NCI-H510A treated with DMSO at 0.1 percent for 48 hours (cell line): ENCODE data around the gene SLC35D3.
"Not testable (repeated sequence)": the region's sequence is repeated elsewhere in the genome, so short reads cannot be mapped to it uniquely, and the experiment has no call there.

Experiments
- DNase-seq: peaks from one replicate; lab custom pipeline; 2025; lab: John Stamatoyannopoulos, UW

SLC35D3 gene

GRCh38 chr6:136923116-136923953 is 1.2 kb downstream of the SLC35D3 start:
- DNase-seq = no peak

- DNase-seq = no peak
Observed at GRCh38 chr6:136923954-136924673, 2.0 kb downstream of the SLC35D3 start.

- DNase-seq = no peak
Observed at GRCh38 chr6:136926383-136926782, 4.3 kb downstream of the SLC35D3 start.

GRCh38 chr6:136927292-136927691 is 5.2 kb downstream of the SLC35D3 start:
- no peak for DNase-seq

GRCh38 chr6:136930528-136930927 is 8.4 kb downstream of the SLC35D3 start:
- no peak for DNase-seq

- DNase-seq = no peak
Observed at GRCh38 chr6:136932599-136932998, 10.5 kb downstream of the SLC35D3 start.

GRCh38 chr6:136945072-136945471 is 23.0 kb downstream of the SLC35D3 start:
- DNase-seq = no peak

GRCh38 chr6:136945711-136946121 is 23.6 kb downstream of the SLC35D3 start:
- DNase-seq = no peak

GRCh38 chr6:136947037-136947436 is 24.9 kb downstream of the SLC35D3 start:
- no peak for DNase-seq

- not testable (repeated sequence) for DNase-seq
Observed at GRCh38 chr6:136949957-136950356, 27.9 kb downstream of the SLC35D3 start.

GRCh38 chr6:136950436-136951126 is 28.5 kb downstream of the SLC35D3 start:
- DNase-seq = no peak

- peak; percentile 33 for DNase-seq
Observed at GRCh38 chr6:136952714-136953260, 30.7 kb downstream of the SLC35D3 start.

GRCh38 chr6:136955123-136955522 is 33.0 kb downstream of the SLC35D3 start:
- no peak for DNase-seq

- DNase-seq = peak; percentile 41
Observed at GRCh38 chr6:136956590-136957544, 34.8 kb downstream of the SLC35D3 start.

GRCh38 chr6:136958168-136958567 is 36.1 kb downstream of the SLC35D3 start:
- DNase-seq = no peak

GRCh38 chr6:136959471-136959891 is 37.4 kb downstream of the SLC35D3 start:
- DNase-seq = peak; percentile 48

- DNase-seq = not testable (repeated sequence)
Observed at GRCh38 chr6:136959935-136960334, 37.8 kb downstream of the SLC35D3 start.

- no peak for DNase-seq
Observed at GRCh38 chr6:136960781-136961180, 38.7 kb downstream of the SLC35D3 start.

GRCh38 chr6:136961848-136962247 is 39.7 kb downstream of the SLC35D3 start:
- DNase-seq = peak; percentile 36

GRCh38 chr6:136962661-136963060 is 40.6 kb downstream of the SLC35D3 start:
- DNase-seq = peak; percentile 54

GRCh38 chr6:136963259-136963658 is 41.2 kb downstream of the SLC35D3 start:
- peak; percentile 19 for DNase-seq
